A549 treated with CORT108297 at 1 μM for 4 hours (cell line): ENCODE results near the gene KRT16. TPM values are rescaled to one million over a fixed set of nuclear protein-coding genes. Genes with fewer than 3 reads are reported as not detected.

Experiments
- total RNA-seq: library from RNA; stranded (reverse); fragments of 200-300 nt; extraction: Qiagen RNA extraction; gene quantifications from 5 replicates; pipeline ENCODE4 v1.2.3, GENCODE V29; 2022

The KRT16 gene
- total RNA-seq = 0.40 to 0.85 TPM (median 0.64 TPM) in 5 replicates

DNA sequence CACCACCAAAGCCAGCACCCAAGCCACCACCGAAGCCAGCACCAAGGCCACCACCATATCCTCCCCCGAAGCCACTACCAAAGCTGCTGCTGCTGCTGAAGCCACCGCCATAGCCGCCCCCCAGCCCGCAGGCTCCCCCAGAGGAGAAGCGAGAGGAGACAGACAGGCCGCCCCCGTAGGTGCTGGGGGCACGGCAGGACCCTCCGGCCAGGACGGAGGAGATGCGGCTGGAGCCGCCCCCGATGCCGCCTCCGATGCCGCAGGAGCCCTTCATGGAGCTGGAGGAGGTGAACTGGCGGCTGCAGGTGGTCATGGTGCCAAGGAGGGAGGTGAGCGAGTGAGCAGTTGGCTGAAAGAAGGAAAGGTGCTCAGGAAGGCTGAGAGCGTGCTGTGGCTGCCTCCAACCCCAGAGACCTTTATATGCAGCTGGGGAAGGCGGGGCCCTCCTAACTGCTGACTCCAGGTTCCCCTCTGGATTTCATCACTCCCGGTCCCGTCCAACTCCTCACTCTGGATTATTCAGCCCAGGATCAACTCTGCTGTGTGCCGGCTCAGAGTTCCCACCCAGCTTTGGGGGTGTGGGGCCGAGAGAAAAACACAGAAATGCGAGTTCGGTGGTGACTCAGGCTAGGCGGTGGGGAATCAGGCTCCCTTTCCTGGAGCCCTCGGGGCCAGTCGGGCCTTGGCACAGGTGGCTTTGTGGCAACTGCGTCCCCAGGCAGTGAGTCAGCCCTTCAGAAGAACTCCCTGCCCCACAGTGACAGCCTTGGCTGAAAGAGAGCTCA lies at the start of gene KRT16:
TSS of gene KRT16 (minus strand) at position 392 of the 785 bp plus-strand sequence. CDS start at position 313, 79 bp downstream.

DNA sequence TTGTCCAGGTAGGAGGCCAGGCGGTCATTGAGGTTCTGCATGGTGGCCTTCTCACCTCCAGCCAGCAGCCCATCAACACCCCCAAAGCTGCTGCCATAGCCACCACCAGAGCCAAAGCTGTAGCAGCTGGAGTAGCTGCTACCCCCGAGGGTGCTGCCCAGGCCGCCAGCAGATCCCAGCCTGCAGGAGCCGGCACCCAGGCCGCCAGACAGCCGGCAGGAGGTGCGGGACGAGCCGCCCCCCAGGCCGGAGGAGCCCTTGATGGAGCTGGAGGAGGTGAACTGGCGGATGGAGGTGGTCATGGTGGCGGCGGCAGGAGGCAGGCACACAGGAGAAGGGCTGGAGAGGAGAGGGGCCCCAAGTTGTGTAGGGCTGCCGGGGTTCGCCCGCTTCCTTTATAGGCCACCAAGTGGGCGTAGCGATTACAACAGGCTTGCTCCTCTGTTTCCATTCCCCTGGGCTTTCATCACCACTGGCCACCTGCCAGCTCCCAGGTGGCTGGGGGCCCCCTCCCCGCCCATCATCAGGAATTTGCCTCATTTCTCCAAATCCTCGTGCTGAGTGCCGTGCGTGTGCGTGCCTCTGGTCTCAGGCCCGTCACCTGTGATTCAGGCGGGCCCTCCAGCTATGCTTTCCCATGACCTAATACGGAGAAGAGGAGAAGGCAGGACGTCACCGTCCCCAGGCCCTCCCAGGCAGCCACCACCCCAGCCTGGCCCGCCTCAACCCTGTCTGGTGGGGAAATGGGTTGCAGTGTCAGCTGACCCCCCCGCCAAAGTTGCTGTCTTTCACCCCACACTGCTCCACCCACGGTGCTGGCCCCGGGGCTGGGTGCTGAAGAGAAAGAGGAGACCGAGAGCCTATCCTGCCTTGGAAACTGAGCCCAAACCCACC lies 11.9 kb upstream of the KRT16 start, which contains the start of gene KRT17:
TSS of gene KRT17 (minus strand) at position 368 of the 894 bp plus-strand sequence. CDS start at position 302, 66 bp downstream.

DNA sequence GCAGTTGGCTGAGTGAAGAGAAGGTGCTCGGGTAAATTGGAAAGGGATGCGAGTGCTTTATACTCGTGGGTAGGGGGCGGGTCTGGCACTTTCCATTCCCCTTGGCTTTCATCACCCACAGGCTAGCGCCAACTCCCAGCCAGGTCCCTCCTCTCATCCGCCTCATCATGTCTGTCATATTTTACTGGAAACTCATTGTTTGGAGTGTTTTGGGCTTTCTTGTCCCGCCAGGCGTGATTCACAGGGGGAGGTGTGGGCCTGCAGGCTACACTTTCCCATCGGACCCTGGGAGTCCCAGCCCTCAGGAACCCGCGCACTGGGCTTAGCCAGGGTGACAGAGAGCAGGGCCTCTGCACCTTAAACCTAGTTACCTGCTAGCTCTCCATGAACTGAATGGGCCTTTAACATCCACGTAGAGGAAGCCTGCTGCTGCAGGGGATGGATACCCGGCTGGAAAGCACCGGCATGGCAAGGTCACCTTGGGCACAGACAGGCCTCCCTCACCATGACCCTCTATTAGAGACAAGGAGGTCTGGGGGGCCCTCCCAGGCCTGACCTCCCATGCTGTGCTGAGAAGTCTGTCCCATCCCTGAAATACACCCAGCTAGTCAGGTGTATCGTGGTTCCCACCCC lies 25.6 kb downstream of the KRT16 start, which contains the start of gene KRT14:
TSS of gene KRT14 (minus strand) at position 33 of the 633 bp plus-strand sequence. CDS start 61 bp downstream, outside the sequence.

DNA sequence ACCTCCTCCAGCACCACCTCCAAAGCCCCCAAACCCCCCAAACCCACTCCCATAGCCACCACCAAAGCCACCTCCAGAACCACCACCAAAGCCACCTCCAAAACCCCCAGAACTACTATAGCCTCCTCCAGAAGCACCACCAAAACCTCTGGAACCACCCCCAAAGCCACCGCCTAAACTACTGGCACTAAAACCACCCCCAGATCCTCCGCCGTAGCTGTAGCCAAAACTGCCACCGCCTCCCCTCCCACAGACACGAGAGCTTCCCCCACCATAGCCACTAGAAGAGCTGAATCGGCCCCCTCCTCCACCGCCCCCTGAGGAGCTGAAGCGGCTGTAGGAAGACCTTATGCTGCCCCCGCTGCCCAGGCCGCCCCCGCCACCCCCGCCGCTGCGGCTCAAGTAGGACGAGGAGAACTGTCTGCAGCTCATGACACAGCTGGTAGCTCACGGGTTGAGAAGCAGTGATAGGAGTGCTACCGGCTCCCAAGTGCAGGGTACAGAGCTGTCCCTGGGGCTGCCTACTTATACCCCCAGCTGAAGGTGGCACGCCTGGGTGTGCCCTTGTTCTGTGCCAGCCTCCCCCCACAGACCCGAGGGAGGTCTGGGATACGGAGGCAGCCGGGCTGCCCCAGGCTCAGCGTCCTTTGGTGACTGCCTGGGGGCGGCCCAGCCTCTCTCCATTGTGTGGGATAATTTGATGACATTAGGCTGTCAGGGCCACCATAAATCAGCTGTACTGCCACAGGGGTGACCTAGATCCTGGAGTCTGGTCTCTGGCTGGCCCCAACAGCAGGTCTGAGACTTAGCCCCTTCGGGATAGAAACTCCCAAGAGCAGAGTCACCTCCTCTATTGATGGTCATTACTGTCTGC lies 40.8 kb downstream of the KRT16 start, which contains the start of gene KRT9:
TSS of gene KRT9 (minus strand) at position 499 of the 874 bp plus-strand sequence. CDS start at position 432, 67 bp downstream.

Other genes with a start within 250 kb of the KRT16 start
- gene KRT33B, start 243.0 kb downstream of the KRT16 start, total RNA-seq = 0.09 to 0.10 TPM (median 0.10 TPM) in 3 of 5 replicates, not detected in the others
- 0.12 to 0.50 TPM (median 0.32 TPM) in 5 replicates for gene KRT34, start 230.5 kb downstream of the KRT16 start, total RNA-seq
- not detected in 5 replicates for gene KRT31, start 215.2 kb downstream of the KRT16 start, total RNA-seq
- not detected in 5 replicates for gene KRT37, start 188.2 kb downstream of the KRT16 start, total RNA-seq
- gene KRT38, start 171.8 kb downstream of the KRT16 start, total RNA-seq = not detected in 5 replicates
- gene KRT32, start 145.4 kb downstream of the KRT16 start, total RNA-seq = 0.05 TPM in 1 of 5 replicates, not detected in the others
- not detected in 5 replicates for gene KRT35, start 131.6 kb downstream of the KRT16 start, total RNA-seq
- gene KRT36, start 122.9 kb downstream of the KRT16 start, total RNA-seq = not detected in 5 replicates
- 0.10 to 0.40 TPM (median 0.11 TPM) in 5 replicates for gene KRT13, start 107.2 kb downstream of the KRT16 start, total RNA-seq
- gene KRT15, start 93.9 kb downstream of the KRT16 start, total RNA-seq = 2.8 to 5.0 TPM (median 4.0 TPM) in 5 replicates
- gene KRT19, start 84.5 kb downstream of the KRT16 start, total RNA-seq = 39.1 to 62.2 TPM (median 51.0 TPM) in 5 replicates
- not detected in 5 replicates for gene KRT9, start 40.7 kb downstream of the KRT16 start, total RNA-seq
- 0.08 to 0.34 TPM (median 0.13 TPM) in 3 of 5 replicates, not detected in the others for gene KRT14, start 25.9 kb downstream of the KRT16 start, total RNA-seq
- 0.88 to 1.5 TPM (median 1.1 TPM) in 5 replicates for gene KRT17, start 11.8 kb upstream of the KRT16 start, total RNA-seq
- gene EIF1, start 76.1 kb upstream of the KRT16 start, total RNA-seq = 1,154 to 1,812 TPM (median 1,361 TPM) in 5 replicates
- gene GAST, start 99.6 kb upstream of the KRT16 start, total RNA-seq = 0.21 to 0.34 TPM in 2 of 5 replicates, not detected in the others
- 0.88 to 2.0 TPM (median 1.7 TPM) in 5 replicates for gene HAP1, start 121.9 kb upstream of the KRT16 start, total RNA-seq
- 86.6 to 131 TPM (median 125 TPM) in 5 replicates for gene JUP, start 173.9 kb upstream of the KRT16 start, total RNA-seq
- 29.5 to 40.9 TPM (median 36.9 TPM) in 5 replicates for gene P3H4, start 199.2 kb upstream of the KRT16 start, total RNA-seq
- gene FKBP10, start 200.2 kb upstream of the KRT16 start, total RNA-seq = 87.2 to 120 TPM (median 113 TPM) in 5 replicates
- 106 to 112 TPM (median 110 TPM) in 5 replicates for gene NT5C3B, start 223.5 kb upstream of the KRT16 start, total RNA-seq
- 0.06 to 0.09 TPM (median 0.07 TPM) in 3 of 5 replicates, not detected in the others for gene KLHL10, start 225.1 kb upstream of the KRT16 start, total RNA-seq